HUDEP-2 (cell line): ENCODE data around the gene PI4K2B.
"Not testable (repeated sequence)": the region's sequence is repeated elsewhere in the genome, so short reads cannot be mapped to it uniquely, and the experiment has no call there.

ENCODE experiments used
- DNase-seq, 76 experiments: peaks; one replicate each; lab custom pipeline; 2025; ENCODE audit not compliant: unreplicated experiment in 76 of 76; lab: John Stamatoyannopoulos, UW

The PI4K2B gene

GRCh38 chr4:25240754-25241210, 6.9 kb downstream of the PI4K2B start:
- DNase-seq = peak in 53 of 76 experiments; percentile 2 to 75 (median 27)

DNA sequence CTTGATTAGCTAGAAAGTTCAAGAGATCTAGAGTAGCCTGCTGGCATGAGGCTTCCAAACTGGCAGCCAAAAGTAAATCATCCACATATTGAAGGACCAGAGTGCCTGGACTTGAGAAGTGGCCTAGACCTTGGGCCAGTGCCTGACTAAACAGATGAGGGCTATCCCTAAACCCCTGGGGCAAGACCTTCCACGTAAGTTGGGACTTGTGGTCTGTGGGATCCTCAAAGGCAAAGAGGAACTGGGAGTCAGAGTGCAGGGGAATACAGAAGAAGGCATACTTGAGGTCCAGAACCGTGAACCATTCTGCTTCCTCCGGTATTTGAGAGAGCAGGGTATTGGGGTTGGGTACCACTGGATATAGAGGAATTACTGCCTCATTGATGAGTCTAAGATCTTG, 8.4 kb downstream of the PI4K2B start:
- DNase-seq = not testable (repeated sequence)

- no peak for DNase-seq
Measured at GRCh38 chr4:25245181-25245580, 11.3 kb downstream of the PI4K2B start.

GRCh38 chr4:25246680-25247611, 13.1 kb downstream of the PI4K2B start:
- DNase-seq = peak in 6 of 76 experiments; percentile 1 to 22 (median 4)

- DNase-seq = peak in 53 of 76 experiments; percentile 2 to 71 (median 33)
Measured at GRCh38 chr4:25248875-25249274, 15.0 kb downstream of the PI4K2B start.

DNA sequence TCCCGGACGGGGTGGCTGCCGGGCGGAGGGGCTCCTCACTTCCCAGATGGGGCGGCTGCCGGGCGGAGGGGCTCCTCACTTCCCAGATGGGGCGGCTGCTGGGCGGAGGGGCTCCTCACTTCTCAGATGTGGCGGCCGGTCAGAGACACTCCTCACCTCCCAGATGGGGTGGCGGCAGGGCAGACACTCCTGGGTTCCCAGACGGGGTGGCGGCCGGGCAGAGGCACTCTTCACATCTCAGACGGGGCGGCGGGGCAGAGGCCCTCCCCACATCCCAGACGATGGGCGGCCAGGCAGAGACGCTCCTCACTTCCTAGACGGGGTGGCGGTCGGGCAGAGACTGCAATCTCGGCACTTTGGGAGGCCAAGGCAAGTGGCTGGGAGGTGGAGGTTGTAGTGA, 15.7 kb downstream of the PI4K2B start:
- peak in 3 of 76 experiments; percentile 5 to 19 (median 8) for DNase-seq

- no peak for DNase-seq
Measured at GRCh38 chr4:25252230-25253070, 18.6 kb downstream of the PI4K2B start.

DNA sequence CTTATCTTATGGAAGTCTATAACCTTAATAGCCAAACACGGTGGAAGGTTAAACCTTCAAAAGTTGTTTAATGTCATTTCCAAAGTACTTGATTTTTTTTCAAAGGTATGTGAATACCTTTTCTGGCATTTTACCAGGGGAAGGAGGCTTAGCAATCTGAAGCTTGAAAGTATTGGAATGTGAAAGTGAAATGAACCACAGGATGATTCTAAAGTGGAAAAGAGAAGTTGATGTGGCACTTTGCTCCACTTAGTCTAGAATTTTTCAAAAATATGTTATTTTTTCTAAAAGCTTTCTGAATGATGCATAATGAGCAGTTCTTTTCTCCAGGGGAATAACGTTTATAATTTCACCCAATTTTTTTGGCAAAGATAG, 19.2 kb downstream of the PI4K2B start:
- no peak for DNase-seq

DNA sequence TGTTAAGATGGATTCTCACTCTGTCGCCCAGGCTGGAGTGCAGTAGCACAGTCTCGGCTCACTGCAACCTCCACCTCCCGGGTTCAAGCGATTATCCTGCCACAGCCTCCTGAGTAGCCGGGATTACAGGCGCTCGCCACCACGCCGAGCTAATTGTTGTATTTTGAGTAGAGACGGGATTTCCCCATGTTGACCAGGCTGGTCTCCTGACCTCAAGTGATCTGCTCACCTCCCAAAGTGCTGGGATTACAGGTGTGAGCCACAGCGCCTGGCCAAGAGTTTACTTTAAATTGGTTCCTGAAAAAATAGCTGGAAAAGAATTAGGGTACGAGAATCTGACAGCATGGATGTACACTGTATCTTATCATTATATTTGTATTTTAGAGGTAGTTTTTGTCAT, 20.0 kb downstream of the PI4K2B start:
- not testable (repeated sequence) for DNase-seq

DNA sequence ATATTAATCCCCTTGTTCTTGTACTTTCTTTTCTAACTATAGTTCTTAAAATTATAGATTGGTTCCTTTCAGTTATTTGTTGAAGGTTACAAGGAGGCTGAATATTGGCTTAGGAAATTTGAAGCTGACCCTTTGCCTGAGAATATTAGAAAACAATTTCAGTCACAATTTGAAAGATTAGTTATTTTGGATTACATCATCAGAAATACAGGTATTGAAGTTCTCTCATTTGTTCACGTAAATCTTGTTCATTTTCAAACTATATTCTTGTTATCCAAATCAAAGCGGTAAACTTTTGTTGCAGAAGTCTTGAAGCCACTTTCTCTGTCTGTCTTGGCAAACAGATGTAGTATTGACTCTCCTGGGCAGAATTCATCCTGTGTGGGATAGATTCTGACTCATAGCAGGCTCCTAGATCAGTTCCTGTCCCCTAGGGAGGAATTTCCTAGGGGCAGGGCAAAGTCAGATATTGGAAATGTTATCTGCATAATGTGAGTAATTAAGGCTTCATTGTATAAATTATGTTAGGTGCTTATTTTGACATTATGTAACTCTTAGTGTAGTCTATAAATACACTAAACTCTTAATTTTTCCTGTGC, 25.2 kb downstream of the PI4K2B start:
- no peak for DNase-seq

GRCh38 chr4:25271866-25272265, 38.0 kb downstream of the PI4K2B start:
- no peak for DNase-seq

GRCh38 chr4:25280210-25280609, 46.4 kb downstream of the PI4K2B start:
- no peak for DNase-seq

DNA sequence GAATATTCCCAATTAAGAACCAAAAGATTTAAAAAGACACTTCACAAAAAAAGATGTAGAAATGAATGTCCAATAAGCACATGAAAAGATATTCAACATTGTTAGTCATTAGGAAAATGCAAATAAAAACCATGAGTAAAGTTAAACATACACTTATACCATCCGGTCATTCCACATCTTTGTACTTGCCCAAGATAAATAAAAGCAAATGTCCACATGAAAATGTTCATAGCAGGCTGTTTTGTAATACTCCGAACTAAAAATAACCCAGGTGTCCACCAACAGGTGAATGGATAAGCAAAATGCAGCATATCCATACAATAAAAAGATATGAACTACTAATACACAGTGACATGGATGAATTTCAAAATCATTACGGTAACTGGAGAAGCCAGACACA, 50.1 kb downstream of the PI4K2B start:
- no peak for DNase-seq

DNA sequence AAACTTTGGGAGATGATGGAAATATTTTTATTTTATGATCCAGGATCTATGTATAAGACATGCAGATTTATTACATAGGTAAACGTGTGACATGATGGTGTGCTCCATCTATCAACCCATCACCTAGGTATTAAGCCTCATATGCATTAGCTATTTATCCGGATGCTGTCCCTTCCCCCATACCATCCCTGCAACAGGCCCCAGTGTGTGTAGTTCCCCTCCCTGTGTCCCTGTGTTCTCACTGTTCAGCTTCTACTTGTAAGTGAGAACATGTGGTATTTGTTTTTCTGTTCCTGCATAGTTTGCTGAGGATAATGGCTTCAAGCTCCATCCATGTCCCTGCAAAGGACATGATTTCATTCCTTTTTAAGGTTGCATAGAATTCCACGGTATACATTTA, 50.6 kb downstream of the PI4K2B start:
- DNase-seq = no peak

GRCh38 chr4:25290490-25291067, 56.7 kb downstream of the PI4K2B start:
- DNase-seq = no peak

- no peak for DNase-seq
Measured at GRCh38 chr4:25291158-25291733, 57.4 kb downstream of the PI4K2B start.

GRCh38 chr4:25297528-25298242, 63.9 kb downstream of the PI4K2B start:
- DNase-seq = no peak

GRCh38 chr4:25299476-25300203, 65.8 kb downstream of the PI4K2B start:
- DNase-seq = no peak

DNA sequence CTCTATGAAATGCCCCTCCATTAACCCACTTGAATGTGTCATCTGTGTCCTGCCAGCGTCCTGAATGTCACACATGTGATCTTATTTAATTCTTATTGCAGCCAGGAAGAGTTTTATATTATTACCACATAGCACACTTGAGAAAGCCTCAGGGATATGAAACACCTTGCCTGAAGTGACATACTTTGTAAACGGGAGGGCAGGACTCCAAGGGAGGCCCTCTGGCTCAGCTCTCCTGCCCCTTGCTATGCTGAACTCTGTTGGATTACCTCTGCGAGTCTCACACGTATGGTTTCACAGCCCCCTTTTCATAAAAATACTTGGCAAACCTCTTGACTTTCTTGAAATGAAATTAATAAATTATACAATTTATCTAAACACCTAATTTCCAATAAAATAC, 67.6 kb downstream of the PI4K2B start:
- no peak for DNase-seq
